ENCODE data around the gene BCL2L13. TPM values are rescaled to one million over a fixed set of nuclear protein-coding genes. Genes with fewer than 3 reads are reported as not detected.

The BCL2L13 gene
- polyA plus RNA-seq, 2 donors = 18.1 to 21.0 TPM

DNA sequence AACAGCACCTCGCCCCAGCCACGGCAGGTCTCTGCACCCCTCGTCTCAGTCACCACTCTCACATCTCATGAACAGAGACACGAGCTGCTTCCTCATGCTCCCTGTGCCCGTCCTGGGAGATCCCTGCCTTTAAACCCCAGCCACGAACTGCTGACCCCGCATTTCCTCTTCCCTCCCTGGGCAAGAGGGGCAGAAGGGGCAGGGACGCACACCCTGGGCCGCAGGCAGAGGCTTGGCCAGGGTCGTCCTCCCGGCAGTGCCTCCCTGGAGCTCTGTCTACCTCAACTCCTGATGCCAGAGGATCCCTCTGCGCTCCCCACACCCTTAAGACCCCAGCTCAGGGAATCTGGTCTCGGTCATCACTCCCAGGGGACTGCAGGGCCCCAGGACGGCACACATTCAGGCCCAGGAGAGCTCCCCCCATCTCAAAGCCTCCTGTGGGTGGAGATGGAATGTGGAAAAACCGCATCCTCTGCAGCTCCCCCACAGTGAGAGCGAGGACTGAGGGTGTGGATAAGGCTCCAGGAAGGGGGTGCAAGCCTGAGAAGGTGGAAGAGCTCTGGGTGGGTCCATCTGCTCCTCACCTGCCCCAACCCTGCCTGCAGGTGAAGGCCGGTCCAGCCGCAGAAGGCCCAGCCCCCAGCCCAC lies 134.5 kb downstream of the BCL2L13 start:
- no peak overlapping the region for H3K27ac ChIP-seq (ENCODE audit: low read depth in 2 of 2, low read length in 1 of 2)

DNA sequence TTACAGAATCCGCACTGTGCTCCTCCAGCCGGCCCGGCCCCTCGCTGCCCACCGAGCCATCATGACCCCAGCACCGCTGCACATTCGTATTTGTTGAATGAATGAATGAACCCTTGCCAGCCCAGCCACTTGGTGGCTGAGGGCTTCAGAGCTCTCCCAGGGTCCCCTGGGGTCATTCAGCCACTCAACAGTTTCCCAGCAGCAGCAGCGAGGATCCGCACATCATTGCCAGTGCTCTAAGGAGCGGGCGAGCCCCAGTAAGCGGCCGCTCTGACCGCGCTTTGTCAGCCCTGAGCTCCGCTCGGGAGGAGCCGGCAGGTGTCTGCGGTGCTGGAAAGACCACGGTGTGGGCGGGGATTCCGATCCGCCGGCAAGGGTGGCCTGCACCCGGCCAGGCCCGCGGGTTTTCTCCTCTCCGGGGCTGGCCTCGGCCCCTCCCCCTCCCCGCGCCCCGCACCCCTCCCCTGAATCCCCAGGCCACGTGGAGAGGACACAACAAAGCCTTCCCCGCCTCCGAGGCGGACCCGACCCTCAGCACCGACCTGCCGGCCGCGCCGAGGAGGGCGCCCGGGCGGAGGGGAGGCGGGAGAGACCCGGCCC lies 135.1 kb downstream of the BCL2L13 start:
- Histone ChIP-seq H3K9me3 (ENCODE audit: control insufficient read depth in 2 of 2, insufficient read depth in 1 of 2, low read depth in 1 of 2, low read length in 1 of 2) (no peaks in the 10 kb centered on the region), H3K36me3 (ENCODE audit: control insufficient read depth in 2 of 2, insufficient read depth in 2 of 2, low read length in 1 of 2) (peaks cover 0 to 2% of the 10 kb centered on the region in 2 donors), H3K27ac (ENCODE audit: low read depth in 2 of 2, low read length in 1 of 2) (peak overlapping the region; percentile 24 to 36), H3K4me1 (ENCODE audit: control insufficient read depth in 2 of 2, insufficient read depth in 2 of 2, low read length in 1 of 2) (peaks cover 3 to 21% of the 10 kb centered on the region in 2 donors), H3K4me3 (ENCODE audit: low read depth in 1 of 2, low read length in 2 of 2) (peak overlapping the region; percentile 79 to 85), H3K27me3 (ENCODE audit: control insufficient read depth in 1 of 2, insufficient read depth in 2 of 2, low read length in 2 of 2) (no peaks in the 10 kb centered on the region)
- 2 to 4% methylated on average over 32 to 46 of the region's 47 CpGs for WGBS, 2 donors

More for the DNA sequence above, 134.5 kb downstream of the BCL2L13 start:
- peaks cover 3 to 21% of the 10 kb centered on the region in 2 donors for H3K4me1 ChIP-seq (ENCODE audit: control insufficient read depth in 2 of 2, insufficient read depth in 2 of 2, low read length in 1 of 2)
- H3K4me3 ChIP-seq (ENCODE audit: low read depth in 1 of 2, low read length in 2 of 2) = peak overlapping the region; percentile 79 to 85
- no peaks in the 10 kb centered on the region for H3K27me3 ChIP-seq (ENCODE audit: control insufficient read depth in 1 of 2, insufficient read depth in 2 of 2, low read length in 2 of 2)
- peaks cover 0 to 2% of the 10 kb centered on the region in 2 donors for H3K36me3 ChIP-seq (ENCODE audit: control insufficient read depth in 2 of 2, insufficient read depth in 2 of 2, low read length in 1 of 2)
- no peaks in the 10 kb centered on the region for H3K9me3 ChIP-seq (ENCODE audit: control insufficient read depth in 2 of 2, insufficient read depth in 1 of 2, low read depth in 1 of 2, low read length in 1 of 2)
- WGBS, 2 donors = 44 to 47% methylated on average over 15 to 18 of the region's 18 CpGs

DNA sequence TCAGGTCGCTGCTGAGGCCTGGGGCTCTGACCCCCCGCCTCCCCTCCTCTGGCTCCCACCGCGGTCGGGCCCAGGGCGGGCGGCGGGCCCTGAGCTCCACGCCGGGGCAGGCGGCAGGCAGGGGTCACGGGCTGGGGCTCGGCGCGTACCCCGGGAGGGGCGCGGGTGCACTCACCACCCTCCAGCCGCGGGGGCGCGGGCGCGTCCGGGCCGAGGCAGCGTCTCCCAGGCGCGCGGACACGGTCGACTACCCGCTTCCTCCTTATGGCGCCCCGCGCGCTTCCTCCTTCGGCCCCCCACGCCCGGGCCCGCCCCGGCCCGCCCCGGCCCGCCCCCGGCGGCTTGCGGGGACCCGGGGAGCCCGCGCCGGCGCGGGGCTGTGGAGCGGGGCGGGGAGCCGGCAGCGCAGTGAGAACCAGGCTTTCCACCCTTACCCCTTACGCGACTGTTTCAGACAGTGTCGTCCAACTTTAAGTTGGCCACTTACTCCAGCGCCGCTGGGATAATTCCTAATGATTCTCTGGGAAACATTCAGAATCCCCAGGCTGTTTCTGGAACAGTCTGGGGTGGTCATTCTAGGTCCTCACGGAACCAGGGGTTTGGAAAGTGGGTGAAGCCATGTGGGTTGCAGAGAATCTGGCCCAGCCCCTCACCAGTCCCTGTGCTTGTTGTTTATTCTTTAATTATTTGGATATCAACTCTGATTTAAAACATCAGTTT lies 135.8 kb downstream of the BCL2L13 start, which contains the start of gene BID:
TSS of gene BID (minus strand) at position 264 of the 720 bp plus-strand sequence. CDS start 24,353 bp downstream, outside the sequence.
- 0 to 1% methylated on average over 29 to 64 of the region's 64 CpGs for WGBS, 2 donors
- peak within 1 kb of the TSS; percentile 79 to 85 for H3K4me3 ChIP-seq (ENCODE audit: low read depth in 1 of 2, low read length in 2 of 2)
- no peaks in the 10 kb centered on the region for H3K27me3 ChIP-seq (ENCODE audit: control insufficient read depth in 1 of 2, insufficient read depth in 2 of 2, low read length in 2 of 2)
- H3K27ac ChIP-seq (ENCODE audit: low read depth in 2 of 2, low read length in 1 of 2) = peak within 1 kb of the TSS; percentile 24 to 36
- peaks cover 0 to 2% of the 10 kb centered on the region in 2 donors for H3K36me3 ChIP-seq (ENCODE audit: control insufficient read depth in 2 of 2, insufficient read depth in 2 of 2, low read length in 1 of 2)
- H3K9me3 ChIP-seq (ENCODE audit: control insufficient read depth in 2 of 2, insufficient read depth in 1 of 2, low read depth in 1 of 2, low read length in 1 of 2) = no peaks in the 10 kb centered on the region
- peaks cover 3 to 21% of the 10 kb centered on the region in 2 donors for H3K4me1 ChIP-seq (ENCODE audit: control insufficient read depth in 2 of 2, insufficient read depth in 2 of 2, low read length in 1 of 2)

DNA sequence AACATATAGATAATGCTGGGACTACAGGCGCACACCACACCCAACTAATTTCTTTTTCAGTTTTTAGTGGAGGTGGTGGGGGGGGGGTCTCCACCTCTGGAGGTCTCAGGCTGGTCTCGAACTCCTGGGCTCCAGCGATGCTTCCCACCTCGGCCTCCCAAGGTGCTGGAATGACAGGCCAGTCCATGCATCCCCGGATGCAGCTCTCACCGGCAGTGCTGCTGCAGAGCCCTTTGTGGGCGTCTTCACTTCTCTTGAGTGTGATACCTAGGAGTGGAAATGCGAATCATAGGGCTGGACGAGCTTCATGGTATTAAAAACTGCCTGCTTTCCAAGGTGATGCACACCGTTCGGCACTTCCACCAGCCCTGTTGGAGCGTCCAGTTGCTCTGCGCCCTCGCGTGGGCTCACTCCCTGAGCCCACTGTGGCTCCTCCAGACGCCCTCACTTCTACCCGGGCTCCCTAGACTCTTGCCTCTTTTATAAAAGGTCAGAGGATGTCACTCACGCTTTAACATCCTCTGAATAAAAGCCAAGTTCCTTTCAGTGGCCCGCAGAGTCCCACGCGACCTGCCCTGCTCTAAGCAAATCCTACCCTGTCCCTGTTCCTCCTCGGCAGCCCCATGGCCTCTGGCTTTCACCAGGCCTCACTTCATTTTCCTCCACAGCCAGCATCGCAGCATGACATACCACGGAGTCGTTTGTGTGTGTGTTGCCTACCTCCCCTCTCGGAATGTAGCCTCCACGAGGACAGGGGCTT lies 136.5 kb downstream of the BCL2L13 start:
- 78 to 80% methylated on average over 27 of the region's 27 CpGs for WGBS, 2 donors
- no peak overlapping the region for H3K4me3 ChIP-seq (ENCODE audit: low read depth in 1 of 2, low read length in 2 of 2)
- H3K27ac ChIP-seq (ENCODE audit: low read depth in 2 of 2, low read length in 1 of 2) = no peak overlapping the region
- peaks cover 0 to 2% of the 10 kb centered on the region in 2 donors for H3K36me3 ChIP-seq (ENCODE audit: control insufficient read depth in 2 of 2, insufficient read depth in 2 of 2, low read length in 1 of 2)
- peaks cover 3 to 20% of the 10 kb centered on the region in 2 donors for H3K4me1 ChIP-seq (ENCODE audit: control insufficient read depth in 2 of 2, insufficient read depth in 2 of 2, low read length in 1 of 2)
- no peaks in the 10 kb centered on the region for H3K27me3 ChIP-seq (ENCODE audit: control insufficient read depth in 1 of 2, insufficient read depth in 2 of 2, low read length in 2 of 2)
- no peaks in the 10 kb centered on the region for H3K9me3 ChIP-seq (ENCODE audit: control insufficient read depth in 2 of 2, insufficient read depth in 1 of 2, low read depth in 1 of 2, low read length in 1 of 2)

DNA sequence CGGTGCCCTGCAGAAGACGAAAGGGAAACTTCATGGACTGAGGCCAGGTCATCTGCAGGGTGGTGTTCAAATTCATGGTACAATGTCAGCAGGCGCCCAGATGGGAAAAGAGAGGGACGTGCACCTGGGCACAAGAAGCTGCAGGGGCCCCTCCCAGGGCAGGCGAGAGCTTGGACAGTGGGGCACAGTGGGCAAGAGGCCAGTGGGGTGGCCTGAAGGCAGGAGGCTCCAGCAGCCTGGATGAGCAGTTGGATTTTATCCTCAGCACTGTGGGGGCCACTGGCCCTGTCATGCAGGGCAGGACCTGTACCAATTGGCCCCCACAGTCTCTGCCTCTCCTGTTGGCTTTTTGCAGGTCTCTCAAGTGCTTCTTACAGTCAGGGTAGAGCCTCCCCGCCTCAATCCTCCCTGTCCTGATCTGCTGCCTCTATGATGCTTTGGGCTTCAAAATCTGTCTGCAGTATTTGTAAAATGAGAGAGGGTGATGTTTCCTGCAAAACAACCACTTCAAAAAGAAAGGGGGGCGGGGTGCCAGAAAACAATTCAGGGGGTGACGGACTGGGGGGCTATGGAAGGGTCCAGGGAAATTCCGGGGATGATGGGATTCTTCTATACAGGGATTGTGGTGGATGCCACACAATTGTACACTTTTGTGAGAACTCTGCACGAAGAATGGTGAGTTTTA lies 137.4 kb downstream of the BCL2L13 start:
- H3K27me3 ChIP-seq (ENCODE audit: control insufficient read depth in 1 of 2, insufficient read depth in 2 of 2, low read length in 2 of 2) = no peaks in the 10 kb centered on the region
- peaks cover 0 to 2% of the 10 kb centered on the region in 2 donors for H3K36me3 ChIP-seq (ENCODE audit: control insufficient read depth in 2 of 2, insufficient read depth in 2 of 2, low read length in 1 of 2)
- H3K4me3 ChIP-seq (ENCODE audit: low read depth in 1 of 2, low read length in 2 of 2) = no peak overlapping the region
- no peaks in the 10 kb centered on the region for H3K9me3 ChIP-seq (ENCODE audit: control insufficient read depth in 2 of 2, insufficient read depth in 1 of 2, low read depth in 1 of 2, low read length in 1 of 2)
- no peak overlapping the region for H3K27ac ChIP-seq (ENCODE audit: low read depth in 2 of 2, low read length in 1 of 2)
- H3K4me1 ChIP-seq (ENCODE audit: control insufficient read depth in 2 of 2, insufficient read depth in 2 of 2, low read length in 1 of 2) = peaks cover 3 to 21% of the 10 kb centered on the region in 2 donors
- 80 to 83% methylated on average over 10 of the region's 10 CpGs for WGBS, 2 donors

DNA sequence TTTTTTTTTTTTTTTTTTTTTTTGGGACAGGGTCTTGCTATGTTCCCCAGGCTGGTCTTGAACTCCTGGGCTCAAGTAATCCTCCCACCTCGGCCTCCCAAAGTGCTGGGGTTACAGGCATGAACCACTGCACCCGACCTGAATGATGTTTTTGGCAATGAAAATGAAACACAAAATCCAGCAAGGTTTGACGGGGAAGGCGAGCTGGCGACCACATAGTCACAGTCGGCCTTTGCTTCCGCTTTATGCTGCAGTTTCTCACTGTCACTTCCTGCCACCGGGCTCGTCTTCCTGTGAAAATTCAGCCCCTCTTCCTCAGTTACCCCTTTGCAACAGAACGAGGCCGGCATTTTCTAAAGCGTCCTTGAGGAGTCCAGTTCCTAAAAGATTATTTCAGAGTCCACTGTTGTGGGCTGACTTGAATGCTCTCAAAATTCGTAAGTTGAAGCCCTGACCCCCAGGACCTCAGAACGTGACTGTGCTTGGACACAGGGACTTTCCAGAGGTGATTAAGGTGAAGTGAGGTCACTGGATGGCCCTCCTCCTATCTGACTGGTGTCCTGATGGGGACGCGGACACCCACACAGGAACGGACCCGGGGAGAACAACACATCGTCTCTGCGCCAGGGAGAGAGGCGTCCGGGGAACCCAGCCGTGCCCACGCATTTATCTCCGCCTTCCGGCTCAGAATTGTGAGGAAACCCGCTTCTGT lies 138.6 kb downstream of the BCL2L13 start:
- Histone ChIP-seq H3K4me3 (ENCODE audit: low read depth in 1 of 2, low read length in 2 of 2) (peak overlapping the region in 1 of 2 donors; percentile 30), H3K9me3 (ENCODE audit: control insufficient read depth in 2 of 2, insufficient read depth in 1 of 2, low read depth in 1 of 2, low read length in 1 of 2) (no peaks in the 10 kb centered on the region), H3K4me1 (ENCODE audit: control insufficient read depth in 2 of 2, insufficient read depth in 2 of 2, low read length in 1 of 2) (peaks cover 7 to 30% of the 10 kb centered on the region in 2 donors), H3K36me3 (ENCODE audit: control insufficient read depth in 2 of 2, insufficient read depth in 2 of 2, low read length in 1 of 2) (no peaks in the 10 kb centered on the region), H3K27ac (ENCODE audit: low read depth in 2 of 2, low read length in 1 of 2) (peak overlapping the region; percentile 6 to 47), H3K27me3 (ENCODE audit: control insufficient read depth in 1 of 2, insufficient read depth in 2 of 2, low read length in 2 of 2) (no peaks in the 10 kb centered on the region)
- 65 to 67% methylated on average over 27 of the region's 27 CpGs for WGBS, 2 donors

DNA sequence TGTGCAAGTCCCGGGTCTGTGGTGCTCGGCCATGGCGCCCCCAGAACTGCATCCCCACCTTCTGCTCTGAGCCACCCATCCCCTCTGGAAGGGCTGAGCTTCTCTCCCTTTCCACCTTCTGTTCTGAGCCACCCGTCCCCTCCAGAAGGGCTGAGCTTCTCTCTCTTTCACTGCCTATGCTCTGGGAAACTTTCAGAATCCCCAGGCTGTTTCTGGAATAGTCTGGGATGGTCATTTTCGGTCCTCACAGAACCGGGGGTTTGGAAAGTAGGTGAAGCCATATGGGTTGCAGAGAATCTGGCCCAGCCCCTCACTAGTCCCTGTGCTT lies 139.1 kb downstream of the BCL2L13 start:
- H3K27me3 ChIP-seq (ENCODE audit: control insufficient read depth in 1 of 2, insufficient read depth in 2 of 2, low read length in 2 of 2) = no peaks in the 10 kb centered on the region
- 62 to 74% methylated on average over 6 of the region's 6 CpGs for WGBS, 2 donors
- no peaks in the 10 kb centered on the region for H3K36me3 ChIP-seq (ENCODE audit: control insufficient read depth in 2 of 2, insufficient read depth in 2 of 2, low read length in 1 of 2)
- H3K27ac ChIP-seq (ENCODE audit: low read depth in 2 of 2, low read length in 1 of 2) = peak overlapping the region; percentile 6 to 47
- peak overlapping the region in 1 of 2 donors; percentile 30 for H3K4me3 ChIP-seq (ENCODE audit: low read depth in 1 of 2, low read length in 2 of 2)
- H3K4me1 ChIP-seq (ENCODE audit: control insufficient read depth in 2 of 2, insufficient read depth in 2 of 2, low read length in 1 of 2) = peaks cover 9 to 27% of the 10 kb centered on the region in 2 donors
- H3K9me3 ChIP-seq (ENCODE audit: control insufficient read depth in 2 of 2, insufficient read depth in 1 of 2, low read depth in 1 of 2, low read length in 1 of 2) = no peaks in the 10 kb centered on the region

DNA sequence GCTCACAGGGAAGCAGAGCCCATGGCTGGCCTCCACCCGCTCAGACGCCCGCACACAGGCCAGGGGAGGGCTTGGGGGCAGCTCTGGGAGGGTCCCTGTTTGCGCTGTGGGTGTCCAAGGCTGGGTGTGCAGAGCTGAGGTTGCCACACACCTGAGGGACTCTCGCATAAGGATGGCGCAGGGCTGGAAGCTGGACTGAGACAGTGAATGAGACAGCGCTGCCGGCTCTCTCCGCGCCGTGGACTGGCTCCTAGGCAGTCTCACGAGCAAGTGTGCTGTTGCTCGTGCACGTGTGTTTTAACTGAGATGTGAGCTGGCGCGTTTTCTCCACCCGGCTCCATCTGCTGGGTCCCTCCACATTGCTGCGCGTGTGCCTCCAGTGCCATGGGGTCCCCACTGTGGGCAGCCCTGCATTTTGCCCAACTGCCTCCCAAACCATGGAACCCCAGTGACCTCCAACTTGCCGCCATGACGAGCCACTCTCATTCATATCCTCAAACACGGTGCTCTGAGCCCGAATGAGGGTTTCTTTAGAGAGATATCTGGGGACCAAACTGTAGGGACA lies 139.9 kb downstream of the BCL2L13 start:
- Histone ChIP-seq H3K36me3 (ENCODE audit: control insufficient read depth in 2 of 2, insufficient read depth in 2 of 2, low read length in 1 of 2) (no peaks in the 10 kb centered on the region), H3K4me3 (ENCODE audit: low read depth in 1 of 2, low read length in 2 of 2) (no peak overlapping the region), H3K4me1 (ENCODE audit: control insufficient read depth in 2 of 2, insufficient read depth in 2 of 2, low read length in 1 of 2) (peaks cover 12 to 19% of the 10 kb centered on the region in 2 donors), H3K27me3 (ENCODE audit: control insufficient read depth in 1 of 2, insufficient read depth in 2 of 2, low read length in 2 of 2) (no peaks in the 10 kb centered on the region), H3K27ac (ENCODE audit: low read depth in 2 of 2, low read length in 1 of 2) (no peak overlapping the region), H3K9me3 (ENCODE audit: control insufficient read depth in 2 of 2, insufficient read depth in 1 of 2, low read depth in 1 of 2, low read length in 1 of 2) (no peaks in the 10 kb centered on the region)
- WGBS, 2 donors = 96 to 97% methylated on average over 23 of the region's 23 CpGs
